NCI-H2196 (cell line): Measurements from ENCODE around the gene RPA3.
A peak's percentile ranks its signal among the peaks of the same experiment; 100 is the strongest.

Experiments
- DNase-seq: peaks from one replicate; lab custom pipeline; 2025; ENCODE audit not compliant: unreplicated experiment; lab: John Stamatoyannopoulos, UW

The RPA3 gene

DNA sequence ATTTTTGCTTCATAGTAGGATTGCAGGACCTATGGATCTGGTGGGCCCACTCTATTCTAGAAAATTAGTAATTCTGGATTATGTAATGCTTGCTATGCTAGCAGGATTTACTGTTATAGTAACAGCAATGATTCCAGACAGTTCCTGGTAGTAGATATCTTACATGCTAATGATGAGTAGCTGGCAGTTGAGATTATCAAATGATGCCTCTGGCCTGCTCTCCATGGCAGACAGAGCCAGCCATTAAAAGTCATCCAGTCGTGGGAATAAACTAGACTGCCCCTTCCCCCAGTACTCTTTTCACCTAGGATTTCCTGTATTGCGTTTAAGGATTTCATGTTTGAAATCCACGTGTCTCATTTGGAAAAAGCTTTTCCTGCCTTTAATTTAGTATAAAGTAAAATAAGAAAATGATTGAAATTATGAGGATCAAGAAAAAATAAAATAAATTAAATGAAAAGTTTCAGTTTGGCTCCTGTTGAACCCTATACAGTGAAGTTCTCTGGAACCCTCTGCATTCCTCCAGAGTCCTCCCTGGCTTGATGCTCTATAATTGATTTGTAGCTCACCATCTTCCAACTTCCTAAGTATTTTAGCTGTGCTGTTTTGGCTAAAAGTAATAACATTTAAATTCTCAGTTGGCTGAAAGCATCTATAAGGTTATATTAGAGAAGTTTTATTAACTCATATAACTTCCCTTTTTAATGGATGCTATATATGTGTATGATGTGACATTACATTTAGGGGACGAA, 63.3 kb downstream of the RPA3 start:
- DNase-seq = no peak

DNA sequence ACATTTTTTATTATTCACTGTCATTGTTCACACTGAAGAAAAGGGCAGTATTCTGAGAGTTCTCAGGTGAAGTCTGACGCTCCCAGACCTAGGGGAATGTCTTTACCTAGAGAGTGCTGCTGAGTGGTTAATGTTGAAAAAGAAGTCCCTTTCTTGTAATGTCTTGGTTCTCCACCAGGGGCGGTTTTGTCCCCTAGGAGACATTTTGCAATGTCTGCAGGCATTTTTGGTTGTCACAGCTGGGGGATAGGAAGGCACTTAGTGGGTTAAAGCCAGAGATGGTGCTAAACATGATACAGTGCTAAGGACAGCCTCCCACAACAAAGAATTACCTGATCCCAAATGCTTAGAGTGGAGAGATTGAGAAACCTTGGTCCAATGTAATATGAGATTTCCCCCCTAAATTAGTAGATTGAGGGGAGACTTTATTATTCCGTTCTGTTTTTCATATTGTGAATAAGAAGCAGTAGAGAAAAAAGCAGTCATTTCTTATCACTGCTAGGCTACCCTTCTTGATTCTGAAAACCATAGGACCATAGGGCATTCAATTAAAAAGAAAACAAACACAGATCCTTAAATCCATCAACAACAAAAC, 64.7 kb downstream of the RPA3 start:
- DNase-seq = no peak

DNA sequence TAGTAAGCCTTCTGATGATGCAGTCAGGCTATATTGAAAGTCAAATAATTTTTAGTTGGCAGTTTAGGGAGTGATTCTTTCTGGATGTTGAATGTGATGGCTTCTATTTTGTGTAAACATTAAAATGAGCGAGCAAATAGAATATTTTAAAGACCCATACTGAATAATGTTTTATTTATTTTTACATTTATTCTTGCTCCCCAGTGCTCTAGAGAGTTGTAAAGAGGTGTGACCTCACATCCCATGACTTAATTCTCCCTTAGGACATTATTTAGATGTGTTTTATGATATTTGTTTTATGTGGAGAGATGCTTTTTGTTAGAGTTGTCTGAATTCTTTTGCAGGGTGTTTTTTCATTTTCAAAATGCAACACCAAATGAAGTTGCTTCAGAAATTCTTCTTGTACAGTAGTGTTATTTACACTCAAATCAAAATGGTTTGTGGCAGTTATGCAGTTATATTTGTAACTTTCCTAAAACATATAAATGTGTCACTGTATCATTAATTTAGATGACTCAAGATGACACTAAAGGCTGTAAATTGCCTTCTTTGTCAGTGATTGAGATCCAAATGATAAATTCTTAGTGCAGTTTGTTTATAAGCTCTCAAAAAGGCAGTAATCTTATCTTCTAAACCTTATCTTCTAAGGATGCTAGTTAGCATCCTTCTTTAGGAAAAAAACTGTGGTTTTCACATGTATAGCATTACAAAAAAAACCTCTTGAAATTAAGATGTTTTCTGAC, 65.4 kb downstream of the RPA3 start:
- no peak for DNase-seq

DNA sequence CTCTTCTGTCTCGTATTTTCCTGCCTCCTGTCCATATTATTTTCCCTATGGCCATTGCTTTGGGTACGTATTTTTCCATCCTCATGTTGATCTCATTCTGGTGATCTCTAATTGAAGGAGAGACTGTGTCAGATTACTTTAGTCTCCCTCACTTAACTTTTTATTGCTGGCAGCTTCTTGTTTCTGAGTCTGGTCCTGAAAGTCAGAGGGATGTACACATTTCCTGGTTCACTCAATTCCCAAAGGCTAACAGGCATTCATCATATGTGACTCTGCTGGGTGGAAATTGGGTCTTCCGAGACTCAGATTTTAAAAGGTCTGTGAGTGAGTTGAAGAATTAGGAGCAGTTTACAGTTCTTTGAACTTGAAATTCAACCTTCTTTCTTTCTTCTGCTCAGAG, 66.9 kb downstream of the RPA3 start:
- no peak for DNase-seq

DNA sequence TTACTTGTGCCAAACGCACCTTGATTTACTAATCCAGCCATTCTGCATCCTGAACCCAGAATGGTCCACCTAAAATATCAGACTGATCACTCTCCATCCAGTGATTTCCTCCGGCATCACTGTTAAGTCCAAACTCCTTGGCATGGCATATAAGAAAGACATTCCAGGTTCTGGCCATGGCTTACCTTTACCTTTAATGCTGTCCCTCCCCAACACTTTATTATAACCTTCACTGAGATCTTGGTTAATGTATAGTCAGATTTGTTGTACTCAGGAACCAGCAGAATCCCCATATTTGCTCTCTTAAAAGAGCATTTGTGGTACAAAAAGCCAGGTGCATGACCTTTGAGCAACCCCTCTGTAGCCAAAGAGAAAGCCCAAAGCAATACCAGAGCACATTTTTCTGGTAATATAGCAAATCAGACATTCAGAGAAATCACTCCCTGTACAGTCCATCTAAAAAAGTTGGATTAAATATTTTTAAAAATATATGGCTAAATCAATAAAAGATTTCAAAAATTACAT, 67.7 kb downstream of the RPA3 start:
- DNase-seq = no peak

DNA sequence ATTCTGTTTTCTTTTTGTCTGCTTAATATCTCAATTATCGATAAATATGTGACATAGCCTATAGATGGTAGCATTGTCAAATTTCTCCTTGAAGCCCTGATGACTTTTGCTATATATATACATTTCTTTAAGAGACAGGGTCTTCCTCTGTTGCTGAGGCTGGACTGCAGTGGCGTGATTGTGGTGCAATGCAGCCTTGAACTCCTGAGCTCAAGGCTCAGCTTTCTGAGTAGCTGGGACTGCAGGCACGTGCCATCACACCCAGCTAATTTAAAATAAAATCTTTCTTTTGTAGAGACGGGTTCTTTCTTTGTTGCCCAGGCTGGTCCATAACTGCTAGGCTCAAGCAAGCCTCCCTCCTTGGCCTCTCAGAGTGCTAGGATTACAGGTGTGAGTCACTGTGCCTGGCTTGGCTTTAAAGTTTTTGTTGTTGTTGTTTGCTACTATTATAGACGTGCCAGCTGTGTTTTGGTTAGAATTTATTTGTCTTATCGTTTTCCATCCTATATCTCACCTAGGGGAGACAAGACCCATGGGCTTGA, 70.8 kb downstream of the RPA3 start:
- DNase-seq = no peak

DNA sequence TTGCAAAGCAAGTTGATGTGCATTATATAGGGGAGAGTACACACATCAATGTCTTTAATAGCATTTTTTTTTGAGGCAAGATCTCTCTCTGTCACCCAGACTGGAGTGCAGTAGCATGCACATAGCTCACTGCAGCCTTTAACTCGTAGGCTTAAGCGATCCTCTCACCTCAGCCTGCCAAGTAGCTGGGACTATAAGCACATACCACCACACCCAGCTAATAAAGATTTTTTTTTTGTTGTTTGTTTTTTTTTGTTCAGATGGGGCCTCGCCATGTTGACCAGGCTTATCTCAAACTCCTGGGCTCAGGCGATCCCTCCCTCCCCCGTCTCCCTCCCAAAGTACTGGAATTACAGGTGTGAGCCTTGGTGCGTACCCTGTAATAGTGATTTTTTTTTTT, 76.3 kb downstream of the RPA3 start:
- DNase-seq = peak; percentile 8

DNA sequence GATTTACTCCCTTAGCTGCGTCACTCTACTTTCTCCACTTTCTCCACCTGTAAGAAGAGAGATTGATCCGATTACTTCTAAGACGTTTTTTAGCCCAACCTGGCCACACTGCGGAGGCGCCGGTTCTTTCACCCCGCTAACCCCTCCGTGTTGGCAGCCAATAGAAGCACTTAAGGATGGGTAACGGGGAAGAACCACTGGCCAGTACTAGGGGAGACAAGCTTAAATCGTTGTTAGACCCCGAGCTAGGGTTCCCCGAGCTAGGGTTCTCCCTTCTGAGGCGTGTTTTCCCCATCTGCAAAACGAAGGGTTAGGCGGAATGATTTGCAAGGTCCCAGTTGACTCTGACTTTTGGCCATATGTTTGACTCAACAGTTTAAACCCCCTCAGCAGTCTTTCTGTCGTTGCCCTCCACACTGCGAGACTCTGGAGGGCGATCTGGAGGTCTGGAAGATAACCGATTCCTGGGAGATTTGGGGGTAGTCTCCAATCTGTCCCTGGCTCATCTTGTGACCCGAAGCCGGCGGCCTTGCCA, 77.2 kb downstream of the RPA3 start:
- DNase-seq = no peak

DNA sequence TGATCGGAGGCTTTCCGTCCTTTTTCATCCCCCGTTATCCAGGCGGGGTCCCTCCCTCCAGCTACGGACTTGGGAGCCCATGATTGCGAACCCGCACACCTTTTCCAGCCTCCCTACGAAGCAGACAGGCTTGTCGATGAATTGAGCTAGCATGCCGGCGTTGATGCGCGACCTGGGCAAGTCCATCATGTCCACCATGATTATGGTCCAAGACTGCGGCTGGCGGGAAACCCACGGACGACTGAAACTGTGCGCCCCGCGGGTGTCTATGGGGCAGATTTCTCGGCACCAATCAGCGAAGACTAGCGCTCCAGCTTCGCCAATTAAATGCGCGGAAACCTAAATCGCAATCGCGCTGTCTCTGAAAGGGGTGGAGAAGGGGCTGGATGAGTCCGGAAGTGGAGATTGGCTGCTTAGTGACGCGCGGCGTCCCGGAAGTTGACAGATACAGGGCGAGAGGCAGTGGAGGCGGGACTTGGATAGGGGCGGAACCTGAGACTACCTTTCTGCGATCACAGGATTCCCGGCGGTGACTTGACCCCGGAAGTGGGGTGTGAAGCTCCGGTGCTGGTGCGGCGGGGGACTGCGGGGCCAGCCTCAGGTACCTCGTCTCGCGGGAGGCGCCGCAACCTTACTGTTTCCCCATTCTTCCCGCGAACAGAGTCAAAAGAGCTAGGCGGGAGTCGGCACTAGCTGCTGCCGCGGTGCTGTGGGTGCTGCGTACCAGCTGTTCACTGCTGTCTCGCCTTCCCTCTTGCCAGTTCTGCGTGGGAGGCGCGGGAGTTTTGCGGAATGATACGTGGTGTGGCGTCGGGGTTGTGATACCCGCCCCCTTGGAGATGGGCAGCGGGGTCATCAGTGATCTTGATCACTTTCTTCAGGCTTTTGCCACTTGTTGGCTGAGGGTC, 77.9 kb downstream of the RPA3 start, which contains the start of gene UMAD1:
TSS of gene UMAD1 (plus strand) at position 532 of the 908 bp plus-strand sequence. CDS start 32,620 bp downstream, outside the sequence.
- DNase-seq = peak; percentile 99

DNA sequence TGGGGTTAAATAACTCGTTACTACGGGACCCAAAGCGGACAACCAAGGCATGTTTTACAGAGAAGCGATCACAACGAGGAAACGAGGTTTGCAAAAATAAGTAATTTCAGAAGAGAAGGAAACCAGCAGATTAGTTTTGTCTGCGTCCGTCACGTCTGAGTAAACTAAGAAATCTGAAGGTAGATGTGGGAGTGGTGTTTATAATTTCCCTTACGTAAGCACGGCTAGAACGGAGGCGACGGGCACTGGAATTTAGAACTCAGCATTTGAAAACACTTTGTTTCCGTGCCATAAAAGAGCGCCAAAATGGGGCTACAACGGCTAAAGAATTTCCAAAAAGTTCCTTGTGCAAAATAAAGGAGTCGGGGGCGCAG, 78.6 kb downstream of the RPA3 start:
- DNase-seq = no peak

DNA sequence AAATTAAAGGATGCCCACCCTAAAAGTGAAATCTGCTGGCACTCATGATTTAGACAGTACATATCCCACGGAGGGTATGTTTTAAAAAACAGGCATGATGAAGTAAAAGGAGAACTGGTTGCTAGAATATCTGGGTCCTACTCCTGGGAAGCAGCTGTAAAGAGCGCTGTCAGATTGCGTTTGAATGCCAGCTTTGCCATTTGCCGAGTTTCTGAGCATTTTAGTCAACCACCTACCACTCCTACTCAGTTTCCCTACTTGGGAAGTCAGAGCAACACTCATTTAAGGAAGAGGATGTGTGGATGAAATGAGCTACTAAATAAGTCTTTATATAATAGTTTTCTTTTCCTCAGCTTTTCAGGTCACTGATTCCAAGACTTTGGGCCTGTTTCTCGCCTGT, 79.0 kb downstream of the RPA3 start:
- no peak for DNase-seq

DNA sequence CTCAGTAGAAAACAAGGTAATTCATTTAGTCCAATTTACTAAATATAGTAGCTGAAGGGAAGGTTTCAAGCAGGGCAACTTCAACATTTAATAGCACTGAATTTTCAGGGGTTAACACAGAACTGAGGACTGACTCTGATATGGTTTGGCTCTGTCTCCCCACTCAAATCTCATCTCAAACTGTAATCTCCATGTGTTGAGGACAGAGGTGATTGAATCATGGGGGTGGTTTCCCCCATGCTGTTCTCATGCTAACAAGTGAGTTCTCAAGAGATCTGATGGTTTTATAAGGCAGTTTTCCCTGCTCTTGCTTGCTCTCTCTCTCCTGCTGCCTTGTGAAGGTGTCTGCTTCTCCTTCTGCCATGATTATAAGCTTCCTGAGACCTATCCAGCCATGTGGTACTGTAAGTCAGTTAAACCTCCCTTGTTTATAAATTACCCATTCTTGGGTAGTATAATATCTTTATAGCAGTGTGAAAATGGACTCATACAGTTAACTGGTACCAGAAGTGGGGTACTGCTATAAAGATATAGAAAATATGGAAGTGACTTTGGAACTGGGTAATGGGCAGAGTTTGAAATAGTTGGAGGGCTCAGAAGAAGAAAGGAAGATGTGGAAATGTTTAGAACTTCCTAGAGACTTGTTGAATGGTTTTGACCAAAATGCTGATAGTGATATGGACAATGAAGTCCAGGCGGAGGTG, 87.6 kb downstream of the RPA3 start:
- DNase-seq = no peak

DNA sequence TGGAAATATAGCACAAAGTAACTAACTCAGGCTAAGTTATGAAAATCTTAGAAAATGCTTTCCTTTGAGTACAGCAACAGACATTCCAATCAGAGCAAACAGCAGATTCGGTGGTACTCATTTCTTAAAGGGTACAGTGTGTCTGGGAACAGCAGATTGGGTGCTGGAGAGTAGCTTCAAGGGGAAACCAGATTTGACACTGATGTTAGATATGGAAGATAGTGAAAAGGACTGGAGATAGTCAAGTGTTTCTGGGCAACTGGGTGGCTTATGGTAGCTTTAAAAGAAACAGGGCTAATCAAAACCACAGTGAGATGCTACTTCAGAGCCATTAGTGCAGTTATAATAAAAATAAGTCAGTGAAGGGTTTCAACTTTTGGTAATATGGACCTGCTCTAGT, 89.9 kb downstream of the RPA3 start:
- no peak for DNase-seq

DNA sequence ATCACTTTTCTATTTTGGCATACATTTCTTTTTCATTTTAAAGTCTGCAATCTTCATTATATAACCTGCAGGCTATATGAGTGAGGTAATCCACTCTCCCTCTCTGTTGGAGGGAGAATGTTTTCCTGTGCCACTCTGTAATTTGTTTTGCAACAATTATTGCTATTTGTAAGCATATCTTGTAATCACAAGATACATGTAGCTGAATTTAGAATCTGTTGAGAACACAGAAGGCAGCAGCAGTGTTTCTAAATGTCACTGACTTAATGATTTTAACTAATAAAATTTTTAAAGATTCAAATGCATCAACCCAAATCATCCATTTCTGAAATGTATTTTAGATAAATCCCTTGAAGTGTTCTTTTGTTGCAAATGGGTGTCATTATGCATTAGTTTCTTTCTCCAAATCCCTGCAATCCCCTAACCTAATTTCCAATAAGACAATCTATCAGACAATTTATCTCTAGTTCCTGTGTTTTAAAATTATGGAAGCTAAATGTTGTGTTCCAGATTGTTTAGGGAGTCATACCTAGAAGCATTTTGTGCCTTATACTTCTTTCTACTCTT, 97.7 kb downstream of the RPA3 start:
- no peak for DNase-seq

DNA sequence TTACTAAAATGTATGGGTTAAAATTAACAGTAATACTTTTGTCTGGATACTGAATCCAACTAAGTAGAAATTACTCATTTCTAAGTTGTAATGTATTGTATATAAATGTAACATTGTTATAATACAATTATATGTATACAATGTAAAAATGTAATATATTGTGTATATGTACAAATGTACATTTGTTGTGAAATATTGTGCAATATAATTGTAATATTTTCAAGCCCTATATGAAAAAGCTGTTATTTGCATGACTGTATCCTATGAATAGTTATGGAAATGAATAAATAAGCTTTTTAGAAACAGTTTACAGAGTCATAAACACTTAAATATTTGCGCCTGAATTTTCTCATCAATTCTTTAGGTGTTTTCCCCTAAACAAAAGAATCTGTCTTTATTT, 98.2 kb downstream of the RPA3 start:
- DNase-seq = no peak

DNA sequence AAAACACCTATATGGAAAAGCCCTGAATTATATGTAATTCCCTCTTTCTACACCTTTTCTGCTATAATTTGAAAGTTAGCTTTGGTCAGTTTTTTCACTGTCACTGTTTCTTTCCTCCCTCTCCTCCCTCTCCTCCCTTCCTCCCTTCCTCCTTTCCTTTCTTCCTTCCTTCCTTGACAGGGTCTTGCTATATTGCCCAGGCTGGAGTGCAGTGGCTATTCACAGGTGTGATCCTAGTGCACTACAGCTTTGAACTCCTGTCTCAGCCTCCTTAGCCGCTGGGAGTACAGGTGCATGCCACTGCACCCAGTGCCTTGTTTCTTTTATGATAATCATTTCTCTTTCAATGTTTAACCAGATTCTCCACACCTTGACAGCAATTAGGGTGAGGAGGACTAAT, 100.0 kb downstream of the RPA3 start:
- no peak for DNase-seq

DNA sequence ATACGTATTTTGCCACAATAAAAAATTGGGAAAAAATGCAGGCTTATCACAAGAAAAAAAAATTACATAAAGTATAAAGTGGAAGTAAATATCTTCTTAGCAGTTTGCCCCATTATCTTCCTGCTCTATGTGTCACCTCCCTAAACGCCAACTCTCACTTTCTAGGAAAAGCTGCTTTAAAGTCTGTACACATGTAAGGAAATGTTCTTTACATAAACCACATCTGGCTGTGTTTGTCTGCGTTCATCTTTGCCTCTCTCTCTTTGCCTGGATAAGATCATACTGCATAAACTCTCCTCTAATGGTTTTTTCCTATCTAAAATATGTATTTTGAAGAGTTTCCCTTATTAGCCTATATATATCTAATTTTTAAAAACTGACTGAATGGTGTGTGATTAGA, 100.9 kb downstream of the RPA3 start:
- no peak for DNase-seq

DNA sequence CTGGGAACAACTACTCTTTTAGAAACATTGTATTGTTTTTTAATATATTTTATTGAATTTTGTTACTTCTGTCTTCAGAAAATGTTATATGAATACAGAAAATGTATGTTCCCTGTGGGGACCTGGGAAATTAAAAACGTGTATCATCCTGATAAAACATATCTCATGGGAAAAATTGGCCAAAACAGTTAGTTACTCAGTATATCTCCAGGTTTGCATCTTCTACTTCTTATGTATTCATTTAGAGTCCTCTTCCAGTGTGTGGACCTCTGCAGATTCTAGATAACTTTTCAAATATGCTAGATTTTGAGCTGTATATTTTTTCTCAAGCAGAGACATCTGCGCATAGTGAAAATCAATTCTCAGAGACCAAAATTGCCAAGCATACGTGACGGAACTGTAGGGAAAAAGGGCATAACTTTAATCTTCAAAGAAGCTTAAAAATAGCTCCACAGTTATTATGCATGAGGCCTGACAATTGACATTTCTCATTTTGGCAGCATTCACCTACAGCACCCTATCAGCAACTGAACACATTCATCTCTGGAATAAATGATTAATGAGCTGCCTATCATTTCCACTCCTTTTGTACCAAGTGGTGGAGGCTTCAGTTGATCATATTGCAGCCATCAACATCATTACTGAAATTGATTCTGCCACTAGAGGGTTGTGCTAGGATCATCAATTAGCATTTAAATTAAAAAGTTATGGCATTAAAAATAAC, 104.2 kb downstream of the RPA3 start:
- DNase-seq = no peak

DNA sequence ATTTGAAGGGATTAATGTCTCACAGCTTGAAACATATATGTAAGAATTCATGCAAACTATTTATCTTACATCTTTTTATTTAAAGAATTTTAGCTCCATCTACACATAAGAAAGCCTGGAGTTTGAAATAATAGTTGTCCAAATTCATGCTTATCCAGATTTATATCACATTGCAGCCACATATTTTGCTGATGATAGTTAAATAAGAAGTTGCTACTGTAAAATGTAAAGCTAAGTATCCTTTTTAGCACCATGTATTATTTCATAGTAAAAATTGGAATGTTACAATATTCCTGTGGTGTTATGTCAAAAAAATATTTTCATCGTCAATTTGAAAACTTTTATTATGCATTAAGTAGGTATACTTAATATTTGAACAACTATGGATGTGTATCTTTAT, 105.2 kb downstream of the RPA3 start:
- DNase-seq = no peak
